Prostate gland (tissue), 2 donors: Measurements from ENCODE around the gene CLIC1. TPM values are rescaled to one million over a fixed set of nuclear protein-coding genes. Genes with fewer than 3 reads are reported as not detected.

Source experiments
- DNase-seq: peaks from one replicate; pipeline ENCODE4 v3.0.0-alpha.2; 2019; ENCODE audit warnings: low spot score
- H3K27ac ChIP-seq, 2 donors: fragments of 200-600 bp; sonication (generic); 2 replicates each; pipeline ENCODE4 v1.5.1; 2017 to 2019
- H3K27me3 ChIP-seq: fragments of 200-600 bp; sonication (generic); replicated peaks from 2 replicates; pipeline ENCODE4 v1.5.1; 2019; ENCODE audit not compliant: insufficient read depth
- H3K36me3 ChIP-seq, 2 donors: fragments of 200-600 bp; sonication (generic); 1 replicate in 1 of 2; 2 replicates in 1 of 2; pipeline versions ENCODE4 v1.5.1 to v1.8.1; 2017 to 2019
- H3K4me1 ChIP-seq: fragments of 200-600 bp; sonication (generic); replicated peaks from 2 replicates; pipeline ENCODE4 v1.5.1; 2019
- H3K4me3 ChIP-seq, 2 donors: fragments of 200-600 bp; sonication (generic); 2 replicates each; pipeline ENCODE4 v1.5.1; 2017 to 2019
- H3K9me3 ChIP-seq: fragments of 200-600 bp; sonication (generic); 2 replicates; pipeline ENCODE4 v1.5.1; 2017
- CTCF ChIP-seq, 4 experiments: fragments of 200-600 bp in 2 of 4; fragments of 450-650 bp in 2 of 4; sonication (generic) in 2 of 4; IDR thresholded peaks; 1 replicate in 3 of 4; 2 replicates in 1 of 4; pipeline ENCODE4 v1.5.1; 2016 to 2019; ENCODE audit warnings: antibody characterized with exemption in 4 of 4, mild to moderate bottlenecking in 2 of 4, moderate library complexity in 2 of 4
- POLR2A ChIP-seq: fragments of 450-650 bp; IDR thresholded peaks from one replicate; pipeline ENCODE4 v1.6.1; 2016; ENCODE audit warnings: antibody characterized with exemption, mild to moderate bottlenecking
- POLR2AphosphoS5 ChIP-seq: sonication (generic); formaldehyde crosslinking; IDR thresholded peaks from one replicate; pipeline ENCODE4 v1.6.1; 2017; ENCODE audit warnings: antibody characterized with exemption
- WGBS: methylation state at CpG from one replicate; pipeline ENCODE4 v1.1.5; 2018; 5-methylcytosine and 5-hydroxymethylcytosine counted together
- intact Hi-C: fragments of 100-400 bp; cut with DNase I; formaldehyde crosslinking; loops from one replicate; pipeline ENCODE4 v1.14.2; 2022
- total RNA-seq, 2 donors: library from RNA; depleted of rRNA; stranded (reverse); fragments of >200 nt; gene quantifications; one replicate each; pipeline ENCODE4 v1.1.0, GENCODE V29; 2016

CLIC1 gene
- total RNA-seq, 2 donors from 2014 or later, result 224 to 331 TPM

- Histone ChIP-seq H3K27me3 (no peaks in the 10 kb centered on the region), H3K36me3 (peaks cover 5 to 16% of the 10 kb centered on the region in 2 donors), H3K4me1 (no peaks in the 10 kb centered on the region), H3K27ac (no peak overlapping the region), H3K9me3 (no peaks in the 10 kb centered on the region), H3K4me3 (no peak overlapping the region)
- DNase-seq, result no peak
- intact Hi-C loops, result no loop called here
- 96% methylated on average over 5 of the region's 5 CpGs for WGBS
- TF ChIP-seq POLR2AphosphoS5 (no peak), CTCF (IDR thresholded peaks at IDR 0.05) (no peak), POLR2A (no peak)
These were observed 41.9 kb upstream of the CLIC1 start for GRCh38 chr6:31778193-31778592.

GRCh38 chr6:31777667-31778050 lies 41.3 kb upstream of the CLIC1 start:
- intact Hi-C loops, result no loop called here
- no peak overlapping the region for H3K27ac ChIP-seq
- peaks cover 5 to 16% of the 10 kb centered on the region in 2 donors for H3K36me3 ChIP-seq
- no peak for DNase-seq
- TF ChIP-seq CTCF (IDR thresholded peaks at IDR 0.05), result no peak
- TF ChIP-seq POLR2AphosphoS5, result no peak
- no peak for TF ChIP-seq POLR2A
- no peaks in the 10 kb centered on the region for H3K9me3 ChIP-seq
- no peaks in the 10 kb centered on the region for H3K27me3 ChIP-seq
- 94% methylated on average over 5 of the region's 5 CpGs for WGBS
- no peaks in the 10 kb centered on the region for H3K4me1 ChIP-seq
- no peak overlapping the region for H3K4me3 ChIP-seq

- Histone ChIP-seq H3K27ac (peak within 1 kb of the TSS in 1 of 2 donors; percentile 15), H3K36me3 (peaks cover 5 to 16% of the 10 kb centered on the region in 2 donors), H3K9me3 (no peaks in the 10 kb centered on the region), H3K27me3 (no peaks in the 10 kb centered on the region), H3K4me3 (no peak within 1 kb of the TSS), H3K4me1 (no peaks in the 10 kb centered on the region)
- intact Hi-C loops, result no loop called here
- peak in 1 of 4 experiments; percentile 10 for TF ChIP-seq CTCF (IDR thresholded peaks at IDR 0.05)
- TF ChIP-seq POLR2A, result peak; percentile 26
- peak; percentile 19 for TF ChIP-seq POLR2AphosphoS5
- peak; percentile 42 for DNase-seq
- whole genome bisulfite sequencing, result 16% methylated on average over 15 of the region's 15 CpGs
These were observed 40.8 kb upstream of the CLIC1 start, which contains the start of gene VWA7 for GRCh38 chr6:31776989-31777666. Gene VWA7 (minus strand): TSS chr6:31777328. CDS start chr6:31776779, 549 bp downstream.

GRCh38 chr6:31776485-31776988 lies 40.2 kb upstream of the CLIC1 start:
- Histone ChIP-seq H3K27me3 (no peaks in the 10 kb centered on the region), H3K27ac (peak overlapping the region in 1 of 2 donors; percentile 15), H3K4me3 (no peak overlapping the region), H3K4me1 (no peaks in the 10 kb centered on the region), H3K9me3 (no peaks in the 10 kb centered on the region), H3K36me3 (peaks cover 5 to 16% of the 10 kb centered on the region in 2 donors)
- DNase-seq, result no peak
- intact Hi-C loops, result no loop called here
- 33% methylated on average over 14 of the region's 14 CpGs for WGBS
- TF ChIP-seq POLR2AphosphoS5 (no peak), POLR2A (no peak), CTCF (IDR thresholded peaks at IDR 0.05) (no peak)
